Bronchial epithelial cell (primary cell): Measurements from ENCODE around the gene LELP1. TPM values are rescaled to one million over a fixed set of nuclear protein-coding genes. Genes with fewer than 3 reads are reported as not detected.

Experiments used
- DNase-seq: peaks from one replicate; pipeline ENCODE4 v3.0.0-alpha.2; 2010; ENCODE audit warnings: low read depth
- FAIRE-seq: peaks from 2 replicates; lab custom pipeline; 2011; peaks lifted over from hg19 to GRCh38; lab: Jason Lieb, UNC
- H3K27me3 ChIP-seq: 2 replicates; pipeline ENCODE4 v1.5.1; 2011; ENCODE audit warnings: low read length; ENCODE audit not compliant: control insufficient read depth, insufficient read depth
- H3K36me3 ChIP-seq: 2 replicates; pipeline ENCODE4 v1.5.1; 2011; ENCODE audit warnings: low read length; ENCODE audit not compliant: control insufficient read depth, insufficient read depth
- H3K4me3 ChIP-seq: 2 replicates; pipeline ENCODE4 v1.5.1; 2011; ENCODE audit warnings: mild to moderate bottlenecking, low read depth, low read length, control low read depth
- total RNA-seq: library from RNA; depleted of rRNA; stranded (reverse); fragments of >200 nt; gene quantifications from 2 replicates; pipeline ENCODE4 v1.2.1, GENCODE V29; 2014
- TF ChIP-seq, protein P1 (sequence below): IDR thresholded peaks from 2 replicates; pipeline ENCODE4 v1.5.1; 2011; ENCODE audit warnings: mild to moderate bottlenecking, moderate library complexity, low read length, control low read depth, inconsistent platforms; ENCODE audit not compliant: insufficient read depth, severe bottlenecking

Gene LELP1
- total RNA-seq, 1 donor from 2014 or later = not detected

DNA sequence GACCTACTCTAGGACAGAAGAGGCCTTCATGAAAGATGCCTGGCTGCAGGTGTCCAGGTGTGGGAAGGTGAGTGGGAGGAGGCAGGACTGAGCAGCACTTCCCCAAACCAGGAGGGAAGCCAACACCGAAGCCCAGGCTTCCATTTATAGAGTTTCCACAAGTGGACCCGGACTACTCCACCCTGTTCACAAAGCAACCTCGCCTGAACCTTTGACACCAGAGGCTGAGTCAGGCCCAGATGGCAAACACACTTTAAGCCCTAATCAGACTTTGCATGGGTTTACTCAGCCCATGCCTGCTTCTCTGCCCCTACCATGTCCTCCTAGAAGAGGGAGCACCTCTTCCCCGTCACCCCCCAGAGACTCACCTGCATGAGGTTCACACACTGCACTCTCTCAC is 28.1 kb downstream of the LELP1 start:
- Histone ChIP-seq H3K4me3 (no peak overlapping the region), H3K36me3 (no peaks in the 10 kb centered on the region), H3K27me3 (no peaks in the 10 kb centered on the region)
- DNase-seq = peak; percentile 13
- TF ChIP-seq, protein P1, sequence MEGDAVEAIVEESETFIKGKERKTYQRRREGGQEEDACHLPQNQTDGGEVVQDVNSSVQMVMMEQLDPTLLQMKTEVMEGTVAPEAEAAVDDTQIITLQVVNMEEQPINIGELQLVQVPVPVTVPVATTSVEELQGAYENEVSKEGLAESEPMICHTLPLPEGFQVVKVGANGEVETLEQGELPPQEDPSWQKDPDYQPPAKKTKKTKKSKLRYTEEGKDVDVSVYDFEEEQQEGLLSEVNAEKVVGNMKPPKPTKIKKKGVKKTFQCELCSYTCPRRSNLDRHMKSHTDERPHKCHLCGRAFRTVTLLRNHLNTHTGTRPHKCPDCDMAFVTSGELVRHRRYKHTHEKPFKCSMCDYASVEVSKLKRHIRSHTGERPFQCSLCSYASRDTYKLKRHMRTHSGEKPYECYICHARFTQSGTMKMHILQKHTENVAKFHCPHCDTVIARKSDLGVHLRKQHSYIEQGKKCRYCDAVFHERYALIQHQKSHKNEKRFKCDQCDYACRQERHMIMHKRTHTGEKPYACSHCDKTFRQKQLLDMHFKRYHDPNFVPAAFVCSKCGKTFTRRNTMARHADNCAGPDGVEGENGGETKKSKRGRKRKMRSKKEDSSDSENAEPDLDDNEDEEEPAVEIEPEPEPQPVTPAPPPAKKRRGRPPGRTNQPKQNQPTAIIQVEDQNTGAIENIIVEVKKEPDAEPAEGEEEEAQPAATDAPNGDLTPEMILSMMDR = no peak
- peak; percentile 18 for FAIRE-seq

DNA sequence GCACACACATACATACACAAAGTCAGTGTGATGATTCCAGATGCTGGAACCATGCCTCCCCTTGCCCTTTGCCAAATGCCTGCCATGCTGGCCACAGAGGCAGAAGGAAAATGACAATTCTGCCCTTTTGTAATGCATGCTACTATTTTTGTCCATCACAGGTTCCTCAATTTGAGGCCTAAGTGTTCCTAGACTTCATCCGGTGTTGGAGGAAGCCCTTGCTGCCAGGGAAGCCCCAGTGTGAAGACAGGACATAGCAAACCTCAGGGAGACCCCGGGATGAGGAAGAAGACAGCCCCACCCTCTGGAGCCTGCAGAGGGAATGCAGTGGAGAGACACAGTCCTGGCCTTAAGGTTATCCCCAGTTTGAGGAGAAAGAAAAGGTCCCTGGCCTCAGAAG is 28.6 kb downstream of the LELP1 start:
- FAIRE-seq (no peak), DNase-seq (no peak)
- H3K36me3 ChIP-seq = no peaks in the 10 kb centered on the region
- H3K27me3 ChIP-seq = no peaks in the 10 kb centered on the region
- TF ChIP-seq, protein P1 = no peak
- no peak overlapping the region for H3K4me3 ChIP-seq

DNA sequence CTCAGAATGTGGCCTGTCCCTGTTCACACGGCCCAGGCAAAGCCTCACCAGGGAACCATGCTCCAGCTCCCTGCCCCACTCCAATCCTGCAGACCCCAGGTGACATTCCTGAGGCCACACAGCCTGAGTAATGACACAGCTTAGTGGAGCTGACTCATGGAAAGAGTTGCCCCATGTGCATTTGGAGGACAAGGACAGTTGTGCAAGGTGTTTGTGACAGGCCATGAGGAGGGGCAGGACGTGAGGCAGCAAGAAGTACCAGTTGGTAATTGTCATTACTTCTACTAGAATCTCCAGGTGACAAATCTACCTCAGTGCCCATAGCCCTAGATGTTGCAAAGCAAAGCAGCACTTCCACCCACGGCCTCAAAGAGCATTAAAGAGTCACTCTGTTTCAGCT is 29.3 kb downstream of the LELP1 start:
- no peak for DNase-seq
- H3K36me3 ChIP-seq = no peaks in the 10 kb centered on the region

DNA sequence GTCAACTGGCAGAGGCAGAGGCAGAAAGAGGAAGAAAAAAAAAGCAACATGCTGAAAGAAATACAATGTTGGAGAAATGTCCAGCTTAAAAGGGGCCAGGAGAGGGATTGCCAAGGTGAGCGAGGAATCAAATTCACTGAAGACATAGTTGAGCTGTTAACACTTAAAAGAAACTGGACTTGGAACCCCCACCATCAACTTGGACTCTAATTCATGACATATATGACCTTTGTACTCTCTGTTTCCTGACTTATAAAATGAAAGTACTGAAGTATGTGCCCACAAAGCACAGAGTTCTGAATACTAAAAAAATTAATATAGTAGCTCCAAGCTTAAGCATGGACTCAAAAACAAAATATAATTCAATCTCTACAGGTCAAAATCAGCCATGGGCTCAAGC is 30.2 kb downstream of the LELP1 start:
- H3K27me3 ChIP-seq = no peaks in the 10 kb centered on the region

More for the DNA sequence above, 29.3 kb downstream of the LELP1 start:
- TF ChIP-seq, protein P1 = no peak
- FAIRE-seq = no peak
- H3K4me3 ChIP-seq = no peak overlapping the region
- H3K27me3 ChIP-seq = no peaks in the 10 kb centered on the region

DNA sequence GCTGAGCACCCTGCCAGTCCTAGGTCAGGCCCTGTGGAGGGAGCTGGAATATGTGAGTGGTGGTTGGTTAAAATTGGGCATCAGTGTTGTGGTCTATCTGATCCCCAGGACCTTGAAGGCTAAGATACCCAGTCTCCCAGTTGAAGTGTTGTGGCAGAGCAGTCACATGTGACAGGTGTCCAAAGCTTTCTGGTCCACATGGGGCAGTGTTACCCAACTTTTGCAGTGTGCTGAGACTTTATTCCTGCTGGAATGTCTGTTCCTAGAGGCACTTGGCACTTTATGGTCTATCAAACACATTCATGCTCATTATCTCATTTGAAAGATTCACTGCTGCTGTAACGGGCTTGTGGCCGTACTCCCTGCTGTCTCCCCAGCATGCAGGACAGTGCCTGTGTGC is 35.3 kb downstream of the LELP1 start:
- DNase-seq = no peak
- TF ChIP-seq, protein P1 = peak; percentile 46
- no peaks in the 10 kb centered on the region for H3K27me3 ChIP-seq
- peak; percentile 93 for FAIRE-seq
- H3K4me3 ChIP-seq = no peak overlapping the region
- H3K36me3 ChIP-seq = no peaks in the 10 kb centered on the region

More for the DNA sequence above, 30.2 kb downstream of the LELP1 start:
- Histone ChIP-seq H3K36me3 (no peaks in the 10 kb centered on the region), H3K4me3 (no peak overlapping the region)
- DNase-seq (no peak), FAIRE-seq (no peak)
- TF ChIP-seq, protein P1 = no peak

DNA sequence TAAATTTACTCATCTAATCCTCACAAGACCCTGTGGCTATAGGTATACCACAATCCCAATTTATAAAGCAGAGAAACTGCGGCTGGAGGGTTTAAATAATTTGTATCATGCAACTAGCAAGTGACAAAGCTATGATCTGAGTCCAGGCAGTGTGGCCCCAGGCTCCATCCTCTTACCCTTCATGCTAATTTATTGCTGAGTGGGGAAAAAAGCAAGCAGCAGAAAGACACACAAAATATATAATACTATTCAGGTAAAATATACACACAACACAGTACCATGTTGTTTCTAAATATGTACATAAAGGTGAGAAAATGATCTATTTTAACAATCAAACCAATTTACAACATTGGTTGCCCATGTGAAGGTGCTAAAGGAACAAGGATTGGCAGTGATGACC is 38.9 kb downstream of the LELP1 start:
- Histone ChIP-seq H3K27me3 (peaks cover 3% of the 10 kb centered on the region), H3K36me3 (no peaks in the 10 kb centered on the region), H3K4me3 (no peak overlapping the region)
- DNase-seq = no peak
- FAIRE-seq = no peak
- TF ChIP-seq, protein P1 = no peak
